GM12878 (cell line): Measurements from ENCODE around the gene ZNF436. TPM values are rescaled to one million over a fixed set of nuclear protein-coding genes. Genes with fewer than 3 reads are reported as not detected.

ENCODE experiments used
- ATAC-seq: fragments of 200-7000 bp; cut with Tn5 transposase; 3 replicates; pipeline ENCODE4 v1.9.1; 2020; ENCODE audit warnings: mild to moderate bottlenecking, moderate library complexity
- BruUV-seq: library from RNA; stranded (reverse); fragments of 400-500 nt; replicated peaks from 2 replicates; lab custom pipeline; 2021; lab: Mats Ljungman, UMichigan
- CTCF ChIA-PET: fragments of 300-600 bp; sonication (Branson Sonifier 250); formaldehyde crosslinking; extraction: SDS; loops from one replicate; lab custom pipeline; 2021; ENCODE audit warnings: inconsistent platforms; lab: Yijun Ruan, JAX
- POLR2A ChIA-PET: fragments of 350-600 bp; formaldehyde crosslinking; extraction: SDS; loops from one replicate; lab custom pipeline; 2021; ENCODE audit warnings: inconsistent platforms; lab: Charles Lee
- RAD21 ChIA-PET: fragments of 300-600 bp; sonication (Branson Sonifier 250); formaldehyde crosslinking; loops from one replicate; lab custom pipeline; 2023; ENCODE audit warnings: antibody characterized with exemption; ENCODE audit not compliant: unreplicated experiment; lab: Charles Lee
- SMC1A ChIA-PET: fragments of 300-600 bp; sonication (Branson Sonifier 250); formaldehyde crosslinking; loops from one replicate; lab custom pipeline; 2023; ENCODE audit not compliant: unreplicated experiment, uncharacterized antibody; lab: Charles Lee
- DNase-seq: peaks from one replicate; pipeline ENCODE4 v3.0.0-alpha.2; 2011; ENCODE audit warnings: low read depth, low spot score
- FAIRE-seq: peaks from 3 replicates; lab custom pipeline; 2011; peaks lifted over from hg19 to GRCh38; lab: Jason Lieb, UNC
- H2AFZ ChIP-seq: 2 replicates; pipeline ENCODE4 v1.6.0; 2011; ENCODE audit warnings: low read depth, low read length, control low read depth; ENCODE audit not compliant: control insufficient read depth
- H3K27ac ChIP-seq: 2 replicates; pipeline ENCODE4 v1.5.1; 2011; ENCODE audit warnings: control low read depth; ENCODE audit not compliant: control insufficient read depth, insufficient read depth
- H3K27me3 ChIP-seq, 2 experiments: replicated peaks in 1 of 2; 2 replicates each; pipeline versions ENCODE4 v1.6.0 to v1.6.1; 2011; ENCODE audit warnings: low read length in 1 of 2; ENCODE audit not compliant: control insufficient read depth in 2 of 2, insufficient read depth in 2 of 2
- H3K36me3 ChIP-seq, 2 experiments: 2 replicates each; pipeline ENCODE4 v1.5.1; 2011; ENCODE audit warnings: low read length in 1 of 2; ENCODE audit not compliant: control insufficient read depth in 2 of 2, insufficient read depth in 2 of 2
- H3K4me1 ChIP-seq: 2 replicates; pipeline ENCODE4 v1.6.1; 2011; ENCODE audit warnings: mild to moderate bottlenecking, low read length, moderate library complexity, mixed read lengths; ENCODE audit not compliant: control insufficient read depth, insufficient read depth
- H3K4me2 ChIP-seq: 2 replicates; pipeline ENCODE4 v1.6.0; 2011; ENCODE audit warnings: control low read depth; ENCODE audit not compliant: control insufficient read depth, insufficient read depth
- H3K4me3 ChIP-seq: fragments of 200-600 bp; sonication (generic); 2 replicates; pipeline ENCODE4 v1.5.1; 2016
- H3K79me2 ChIP-seq: 2 replicates; pipeline ENCODE4 v1.6.0; 2011; ENCODE audit warnings: low read length; ENCODE audit not compliant: control insufficient read depth, insufficient read depth
- H3K9ac ChIP-seq: 2 replicates; pipeline ENCODE4 v1.8.0; 2011; ENCODE audit warnings: low read length, control low read depth, mixed read lengths; ENCODE audit not compliant: control insufficient read depth, insufficient read depth
- H3K9me3 ChIP-seq: replicated peaks from 3 replicates; pipeline ENCODE4 v1.5.1; 2011; ENCODE audit warnings: mild to moderate bottlenecking, low read length; ENCODE audit not compliant: control insufficient read depth, insufficient read depth
- H4K20me1 ChIP-seq: 2 replicates; pipeline ENCODE4 v1.6.0; 2011; ENCODE audit not compliant: control insufficient read depth, insufficient read depth
- BACH1 ChIP-seq: fragments of 450-650 bp; IDR thresholded peaks from 2 replicates; pipeline ENCODE4 v1.6.1; 2017; ENCODE audit warnings: mild to moderate bottlenecking, borderline replicate concordance
- BCLAF1 ChIP-seq: fragments of 450-650 bp; IDR thresholded peaks from 2 replicates; pipeline ENCODE4 v1.6.1; 2017; ENCODE audit warnings: antibody characterized with exemption, mild to moderate bottlenecking, moderate library complexity
- ETV6 ChIP-seq, 2 experiments: fragments of 450-650 bp in 1 of 2; IDR thresholded peaks in 1 of 2; conservative IDR thresholded peaks in 1 of 2; 2 replicates each; pipeline ENCODE4 v1.6.1; 2014; ENCODE audit warnings: antibody characterized with exemption in 1 of 2, borderline replicate concordance in 1 of 2, low read depth in 1 of 2, mild to moderate bottlenecking in 1 of 2, moderate library complexity in 1 of 2
- EZH2 ChIP-seq: IDR thresholded peaks from 2 replicates; pipeline ENCODE4 v1.6.1; 2012; ENCODE audit warnings: low read depth, mild to moderate bottlenecking, control low read depth, inconsistent platforms, low read length, borderline replicate concordance; ENCODE audit not compliant: control insufficient read depth
- KDM1A ChIP-seq: fragments of 200-600 bp; sonication (generic); IDR thresholded peaks from 2 replicates; pipeline ENCODE4 v1.6.1; 2016; ENCODE audit warnings: borderline replicate concordance
- NFYB ChIP-seq: IDR thresholded peaks from 2 replicates; pipeline ENCODE4 v1.6.1; 2011; ENCODE audit warnings: low read depth, mild to moderate bottlenecking, low read length, improper control_type of control experiment, moderate library complexity; ENCODE audit not compliant: insufficient read depth
- PAX5 ChIP-seq: IDR thresholded peaks from 2 replicates; pipeline ENCODE4 v1.6.1; 2011; ENCODE audit warnings: low read depth, low read length, borderline replicate concordance
- SPI1 ChIP-seq: IDR thresholded peaks from 2 replicates; pipeline ENCODE4 v1.6.1; 2011; ENCODE audit warnings: low read depth, mild to moderate bottlenecking, low read length, moderate library complexity, borderline replicate concordance; ENCODE audit not compliant: insufficient read depth
- TARDBP ChIP-seq: IDR thresholded peaks from 2 replicates; pipeline ENCODE4 v1.6.1; 2016; ENCODE audit warnings: borderline replicate concordance
- ZNF622 ChIP-seq: fragments of 450-650 bp; IDR thresholded peaks from 2 replicates; pipeline ENCODE4 v1.6.1; 2017; ENCODE audit warnings: mild to moderate bottlenecking, inconsistent platforms
- WGBS: methylation state at CpG from one replicate; pipeline ENCODE4 v1.1.6; 2016; ENCODE audit warnings: low lambda C conversion rate; ENCODE audit not compliant: insufficient replicate concordance, insufficient coverage; ENCODE audit errors: missing lambda C conversion rate; 5-methylcytosine and 5-hydroxymethylcytosine counted together
- in situ Hi-C: fragments of 300-500 bp; cut with MboI; formaldehyde crosslinking; loops from 9 replicates; pipeline ENCODE4 v1.14.3; 2018; ENCODE audit warnings: mixed read lengths
- intact Hi-C: fragments of 100-400 bp; cut with micrococcal nuclease; formaldehyde crosslinking; loops from one replicate; pipeline ENCODE4 v1.14.2; 2022; ENCODE audit not compliant: unreplicated experiment
- polyA plus RNA-seq, 11 experiments: library from polyadenylated mRNA; depleted of rRNA in 4 of 11; unstranded in 6 of 11; stranded (reverse) in 5 of 11; fragments of >200 nt; fragmentation: Nextera tagmentation in 4 of 11; fragmentation: Illumina TruSeq in 1 of 11; extraction: Ambion mirVana in 4 of 11; extraction: Trizol in 1 of 11; gene quantifications; 1 replicate in 1 of 11; 2 replicates in 10 of 11; pipeline versions ENCODE4 v1.2.1 to v1.2.3, GENCODE V29; 2011 to 2016; ENCODE audit warnings: inconsistent platforms in 2 of 11, missing spikeins in 2 of 11, low read depth in 1 of 11
- total RNA-seq, 4 experiments: library from RNA; depleted of rRNA in 3 of 4; stranded (reverse); fragments of >200 nt in 3 of 4; fragmentation: Illumina TruSeq in 1 of 4; extraction: Trizol in 1 of 4; gene quantifications; 2 replicates each; pipeline versions ENCODE4 v1.2.1 to v1.2.3, GENCODE V29; 2013 to 2021
- TF ChIP-seq, protein P1 (sequence below): fragments of 450-650 bp; IDR thresholded peaks from 2 replicates; pipeline ENCODE4 v1.6.1; 2017; ENCODE audit warnings: mild to moderate bottlenecking, moderate library complexity

The ZNF436 gene
- total and polyA plus RNA-seq, 10 of the 15 experiments (the other 5 are each of a cell fraction or from before 2014, with no cell fraction given): 0.85 to 4.7 (median 3.0) TPM

DNA sequence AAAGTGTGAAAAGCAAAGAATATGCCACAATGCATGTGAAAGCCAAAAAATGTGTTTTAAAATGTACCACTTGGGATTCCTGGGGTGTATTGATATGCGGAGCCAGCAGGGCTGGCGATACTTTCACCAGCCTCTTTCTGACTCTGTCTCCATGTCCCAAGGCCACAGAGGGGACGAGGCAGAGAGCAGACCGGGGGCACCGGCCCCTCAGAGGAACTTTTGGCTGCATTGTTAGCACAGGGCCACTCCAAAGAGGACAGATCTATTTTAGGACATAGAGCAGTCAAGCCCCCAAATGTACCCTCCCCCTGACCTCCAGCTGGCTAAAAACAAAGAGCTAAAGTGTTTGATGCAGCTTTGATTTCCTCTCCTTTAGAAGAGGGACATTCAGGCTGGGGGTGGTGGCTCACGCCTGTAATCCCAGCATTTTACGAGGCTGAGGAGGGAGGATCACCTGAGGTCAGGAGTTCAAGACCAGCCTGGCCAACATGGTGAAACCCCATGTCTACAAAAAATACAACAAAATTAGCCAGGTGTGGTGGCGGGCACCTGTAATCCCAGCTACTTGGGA is 25.6 kb upstream of the ZNF436 start:
- in situ Hi-C loops (no loop called here), intact Hi-C loops (no loop called here)
- Histone ChIP-seq H3K9me3 (no peaks in the 10 kb centered on the region), H4K20me1 (no peaks in the 10 kb centered on the region), H3K27me3 (peaks cover 0 to 2% of the 10 kb centered on the region in 2 experiments; a peak in 1 of 4 replicates), H3K36me3 (no peaks in the 10 kb centered on the region), H3K4me3 (no peak overlapping the region), H3K79me2 (no peaks in the 10 kb centered on the region), H2AFZ (no peak overlapping the region), H3K4me2 (no peak overlapping the region), H3K4me1 (no peaks in the 10 kb centered on the region), H3K27ac (no peak overlapping the region), H3K9ac (no peak overlapping the region)
- ChIA-PET POLR2A (interaction anchor here (0.6 kb wide), 1 partner anchor 87 kb away, joined by 3 read pairs; no protein-coding TSS in a partner anchor), SMC1A (no interaction called here), RAD21 (interaction anchor here (0.7 kb wide), 1 partner anchor 462 kb away, joined by 3 read pairs; no protein-coding TSS in a partner anchor), CTCF (interaction anchor here (2.7 kb wide), 1 partner anchor 8 kb away, joined by 17 read pairs; no protein-coding TSS in a partner anchor)
- FAIRE-seq: no peak
- no peak for ATAC-seq
- TF ChIP-seq PAX5 (no peak), SPI1 (no peak), BACH1 (no peak), ETV6 (conservative IDR thresholded peaks at IDR 0.05 in 1 of 2, IDR thresholded peaks at IDR 0.05 in 1 of 2; ENCODE audit: borderline replicate concordance in 1 of 2, low read depth in 1 of 2) (no peak), ZNF622 (no peak), EZH2 (no peak), BCLAF1 (no peak), KDM1A (no peak), NFYB (no peak), TARDBP (no peak)
- TF ChIP-seq, protein P1, sequence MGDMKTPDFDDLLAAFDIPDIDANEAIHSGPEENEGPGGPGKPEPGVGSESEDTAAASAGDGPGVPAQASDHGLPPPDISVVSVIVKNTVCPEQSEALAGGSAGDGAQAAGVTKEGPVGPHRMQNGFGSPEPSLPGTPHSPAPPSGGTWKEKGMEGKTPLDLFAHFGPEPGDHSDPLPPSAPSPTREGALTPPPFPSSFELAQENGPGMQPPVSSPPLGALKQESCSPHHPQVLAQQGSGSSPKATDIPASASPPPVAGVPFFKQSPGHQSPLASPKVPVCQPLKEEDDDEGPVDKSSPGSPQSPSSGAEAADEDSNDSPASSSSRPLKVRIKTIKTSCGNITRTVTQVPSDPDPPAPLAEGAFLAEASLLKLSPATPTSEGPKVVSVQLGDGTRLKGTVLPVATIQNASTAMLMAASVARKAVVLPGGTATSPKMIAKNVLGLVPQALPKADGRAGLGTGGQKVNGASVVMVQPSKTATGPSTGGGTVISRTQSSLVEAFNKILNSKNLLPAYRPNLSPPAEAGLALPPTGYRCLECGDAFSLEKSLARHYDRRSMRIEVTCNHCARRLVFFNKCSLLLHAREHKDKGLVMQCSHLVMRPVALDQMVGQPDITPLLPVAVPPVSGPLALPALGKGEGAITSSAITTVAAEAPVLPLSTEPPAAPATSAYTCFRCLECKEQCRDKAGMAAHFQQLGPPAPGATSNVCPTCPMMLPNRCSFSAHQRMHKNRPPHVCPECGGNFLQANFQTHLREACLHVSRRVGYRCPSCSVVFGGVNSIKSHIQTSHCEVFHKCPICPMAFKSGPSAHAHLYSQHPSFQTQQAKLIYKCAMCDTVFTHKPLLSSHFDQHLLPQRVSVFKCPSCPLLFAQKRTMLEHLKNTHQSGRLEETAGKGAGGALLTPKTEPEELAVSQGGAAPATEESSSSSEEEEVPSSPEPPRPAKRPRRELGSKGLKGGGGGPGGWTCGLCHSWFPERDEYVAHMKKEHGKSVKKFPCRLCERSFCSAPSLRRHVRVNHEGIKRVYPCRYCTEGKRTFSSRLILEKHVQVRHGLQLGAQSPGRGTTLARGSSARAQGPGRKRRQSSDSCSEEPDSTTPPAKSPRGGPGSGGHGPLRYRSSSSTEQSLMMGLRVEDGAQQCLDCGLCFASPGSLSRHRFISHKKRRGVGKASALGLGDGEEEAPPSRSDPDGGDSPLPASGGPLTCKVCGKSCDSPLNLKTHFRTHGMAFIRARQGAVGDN: no peak
- WGBS: 30% methylated on average over 8 of the region's 8 CpGs
- DNase-seq: no peak
- BruUV-seq: no TSS peak
